Measurements from ENCODE around the gene RHEX.

RHEX gene

DNA sequence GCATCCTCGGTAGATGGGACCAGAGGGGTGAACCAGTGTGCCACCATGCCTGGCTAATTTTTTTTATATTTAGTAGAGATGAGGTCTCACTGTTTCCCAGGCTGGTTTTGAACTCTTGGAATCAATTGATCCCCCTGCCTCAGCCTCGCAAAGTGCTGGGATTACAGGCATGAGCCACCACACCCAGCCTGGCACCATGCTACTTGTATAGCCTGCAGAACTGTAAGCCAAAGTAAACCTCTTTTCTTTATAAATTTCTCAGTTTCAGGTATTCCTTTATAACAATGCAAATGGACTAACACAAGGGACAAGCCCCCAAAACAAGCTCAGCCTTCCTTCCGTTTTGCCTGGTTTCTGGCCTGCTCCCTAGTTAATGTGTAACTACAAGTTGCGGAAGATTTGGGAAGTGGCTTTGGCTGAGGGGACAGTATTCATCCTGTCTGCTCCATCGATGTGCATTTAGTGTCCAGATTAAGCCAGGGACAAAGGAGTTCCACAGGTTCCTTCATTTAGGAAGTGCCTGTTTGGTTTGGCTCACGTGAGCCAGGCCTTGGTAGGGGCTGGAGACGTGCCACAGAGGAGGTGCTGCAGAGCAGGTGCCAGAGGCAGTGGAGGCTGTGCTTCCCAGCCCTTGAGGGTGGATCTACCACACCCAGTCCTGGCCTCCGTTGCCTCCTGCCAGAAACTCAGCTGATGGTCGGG lies 59.8 kb downstream of the RHEX start:
- Mint-ChIP-seq H3K27ac (no peak overlapping the region), H3K9me3 (no peaks in the 10 kb centered on the region), H3K4me3 (no peak overlapping the region), H3K4me1 (peaks cover 9% of the 10 kb centered on the region), H3K27me3 (ENCODE audit: low read depth, poor library complexity) (peaks cover 65% of the 10 kb centered on the region), H3K36me3 (ENCODE audit: low read depth) (no peaks in the 10 kb centered on the region)
- DNase-seq: no peak
- TF ChIP-seq CTCF (IDR thresholded peaks at IDR 0.05): no peak

- Mint-ChIP-seq H3K9me3 (peaks cover 13% of the 10 kb centered on the region), H3K27ac (no peak overlapping the region), H3K36me3 (ENCODE audit: low read depth) (no peaks in the 10 kb centered on the region), H3K27me3 (ENCODE audit: low read depth, poor library complexity) (peaks cover 79% of the 10 kb centered on the region), H3K4me3 (no peak overlapping the region), H3K4me1 (peaks cover 12% of the 10 kb centered on the region)
- no peak for TF ChIP-seq CTCF (IDR thresholded peaks at IDR 0.05)
- no peak for DNase-seq
Measured at GRCh38 chr1:206114692-206115640, 62.0 kb downstream of the RHEX start.

- peaks cover 85% of the 10 kb centered on the region for H3K27me3 Mint-ChIP-seq (ENCODE audit: low read depth, poor library complexity)
- no peaks in the 10 kb centered on the region for H3K36me3 Mint-ChIP-seq (ENCODE audit: low read depth)
- peak overlapping the region; percentile 59 for H3K4me3 Mint-ChIP-seq
- peaks cover 12% of the 10 kb centered on the region for H3K4me1 Mint-ChIP-seq
- no peak for DNase-seq
- peaks cover 21% of the 10 kb centered on the region for H3K9me3 Mint-ChIP-seq
- H3K27ac Mint-ChIP-seq: no peak overlapping the region
- no peak for TF ChIP-seq CTCF (IDR thresholded peaks at IDR 0.05)
Measured at GRCh38 chr1:206115791-206116190, 62.8 kb downstream of the RHEX start.

DNA sequence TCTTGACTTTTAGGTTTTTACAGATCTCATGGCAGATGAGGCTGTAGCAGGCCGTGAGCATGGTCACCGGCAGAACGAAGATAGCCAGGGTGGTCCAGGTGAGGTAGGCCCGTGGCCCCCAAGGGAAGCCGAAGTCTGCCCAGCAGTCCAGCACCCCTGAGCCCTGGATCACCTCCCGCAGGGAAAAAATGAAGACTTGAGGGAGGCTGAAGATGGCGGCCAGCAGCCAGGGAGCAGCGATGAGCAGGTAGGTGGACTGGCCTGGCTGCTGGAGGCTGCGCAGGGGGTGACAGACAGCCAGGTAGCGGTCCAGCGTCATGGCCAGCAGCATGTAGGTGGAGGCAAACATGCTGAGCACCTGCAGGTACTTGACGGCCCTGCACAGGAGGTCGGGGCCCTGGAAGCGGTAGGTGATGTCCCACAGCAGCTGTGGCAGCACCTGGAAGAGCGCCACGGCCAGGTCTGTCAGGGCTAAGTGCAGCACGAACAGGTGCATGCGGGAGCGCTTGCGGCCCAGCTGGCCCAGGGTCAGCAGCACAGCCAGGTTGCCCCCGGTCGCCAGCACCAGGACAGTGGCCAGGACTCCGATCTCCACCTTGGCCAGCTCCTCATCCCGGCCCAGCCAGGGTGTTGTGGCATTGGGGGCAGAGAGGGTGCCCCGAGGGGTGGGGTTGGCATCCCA lies 63.4 kb downstream of the RHEX start:
- no peak for DNase-seq
- H3K9me3 Mint-ChIP-seq: peaks cover 27% of the 10 kb centered on the region
- H3K4me1 Mint-ChIP-seq: peaks cover 12% of the 10 kb centered on the region
- H3K36me3 Mint-ChIP-seq (ENCODE audit: low read depth): no peaks in the 10 kb centered on the region
- H3K27ac Mint-ChIP-seq: no peak overlapping the region
- peaks cover 83% of the 10 kb centered on the region for H3K27me3 Mint-ChIP-seq (ENCODE audit: low read depth, poor library complexity)
- TF ChIP-seq CTCF (IDR thresholded peaks at IDR 0.05): no peak
- peak overlapping the region; percentile 85 for H3K4me3 Mint-ChIP-seq

- no peak overlapping the region for H3K27ac Mint-ChIP-seq
- peaks cover 87% of the 10 kb centered on the region for H3K27me3 Mint-ChIP-seq (ENCODE audit: low read depth, poor library complexity)
- H3K9me3 Mint-ChIP-seq: peaks cover 32% of the 10 kb centered on the region
- TF ChIP-seq CTCF (IDR thresholded peaks at IDR 0.05): no peak
- DNase-seq: no peak
- H3K4me3 Mint-ChIP-seq: peak overlapping the region; percentile 85
- H3K36me3 Mint-ChIP-seq (ENCODE audit: low read depth): no peaks in the 10 kb centered on the region
- H3K4me1 Mint-ChIP-seq: peaks cover 12% of the 10 kb centered on the region
Measured at GRCh38 chr1:206116873-206117150, 63.8 kb downstream of the RHEX start.
